ENCODE data around the gene ATXN2.

The ATXN2 gene

DNA sequence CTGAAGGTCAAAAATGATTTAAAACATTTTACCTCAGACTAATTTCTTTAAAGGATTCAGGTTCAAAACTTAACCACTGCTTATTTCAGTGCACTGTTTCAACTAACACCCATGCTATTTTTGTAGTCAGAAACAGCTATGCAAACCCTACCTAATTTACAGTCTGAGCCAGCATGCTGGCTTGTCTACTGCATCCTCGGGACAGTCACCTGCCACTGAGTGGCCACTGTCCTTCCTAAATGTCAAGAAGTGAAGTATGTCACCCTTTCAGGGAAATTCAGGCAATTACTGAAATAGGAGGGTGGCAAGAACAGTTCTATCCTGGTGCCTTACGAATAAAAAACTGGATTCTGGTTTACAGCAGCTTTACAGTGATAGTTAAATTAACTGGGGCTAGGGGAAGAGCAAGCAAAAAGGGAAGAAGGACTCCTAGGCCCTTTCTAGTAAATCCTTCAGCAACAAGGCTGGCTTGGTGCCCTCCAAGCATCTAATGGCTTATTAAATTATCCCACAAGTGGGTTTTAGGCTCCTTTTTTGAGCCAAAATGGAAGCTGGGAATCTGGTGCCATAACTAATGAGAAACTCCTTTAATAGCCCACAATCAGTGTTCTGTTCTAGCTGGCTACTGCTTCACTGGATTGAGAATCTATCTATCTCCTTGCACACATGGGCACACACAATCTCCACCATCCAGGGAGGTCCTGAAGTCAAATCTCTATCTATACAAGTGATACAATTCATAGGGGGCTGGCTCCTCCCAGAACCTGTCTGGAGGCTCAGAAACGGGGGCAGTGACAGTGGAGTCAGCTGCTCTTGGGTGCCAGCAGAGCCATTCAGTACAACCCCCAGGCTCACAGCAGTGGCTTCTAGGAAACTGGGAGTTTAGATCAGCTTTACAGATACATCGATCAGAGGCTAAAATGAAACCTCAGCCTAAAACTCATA is 150.0 kb downstream of the ATXN2 start:
- DNase-seq (ENCODE audit: low spot score): no peak

DNA sequence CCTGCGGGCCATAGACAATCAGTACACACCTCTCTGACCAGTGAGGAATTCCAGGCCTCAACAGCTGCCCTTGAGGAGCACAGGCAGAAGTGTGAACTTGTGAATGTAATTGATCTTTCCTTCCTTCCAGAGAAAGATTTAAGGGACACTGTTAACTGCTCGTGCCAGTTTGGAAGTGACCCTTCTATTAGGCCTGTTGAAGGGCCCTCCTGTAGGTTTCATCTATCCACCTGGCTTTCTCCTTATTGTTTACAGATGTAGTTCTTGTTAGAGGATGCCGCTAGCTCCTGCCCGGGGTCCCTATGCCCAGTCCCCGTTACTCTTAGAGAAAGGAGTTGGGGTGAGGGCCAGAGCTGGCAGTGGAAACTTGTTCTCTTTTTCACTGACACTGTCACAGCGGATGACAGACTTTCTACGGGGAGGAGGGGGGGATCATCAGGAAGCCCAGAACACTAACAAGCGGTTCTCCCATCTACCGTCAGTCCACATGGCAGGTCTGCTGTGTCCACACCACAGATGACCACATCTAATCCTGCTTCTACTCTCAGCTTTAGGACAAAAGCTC is 150.8 kb downstream of the ATXN2 start:
- no peak for DNase-seq (ENCODE audit: low spot score)

DNA sequence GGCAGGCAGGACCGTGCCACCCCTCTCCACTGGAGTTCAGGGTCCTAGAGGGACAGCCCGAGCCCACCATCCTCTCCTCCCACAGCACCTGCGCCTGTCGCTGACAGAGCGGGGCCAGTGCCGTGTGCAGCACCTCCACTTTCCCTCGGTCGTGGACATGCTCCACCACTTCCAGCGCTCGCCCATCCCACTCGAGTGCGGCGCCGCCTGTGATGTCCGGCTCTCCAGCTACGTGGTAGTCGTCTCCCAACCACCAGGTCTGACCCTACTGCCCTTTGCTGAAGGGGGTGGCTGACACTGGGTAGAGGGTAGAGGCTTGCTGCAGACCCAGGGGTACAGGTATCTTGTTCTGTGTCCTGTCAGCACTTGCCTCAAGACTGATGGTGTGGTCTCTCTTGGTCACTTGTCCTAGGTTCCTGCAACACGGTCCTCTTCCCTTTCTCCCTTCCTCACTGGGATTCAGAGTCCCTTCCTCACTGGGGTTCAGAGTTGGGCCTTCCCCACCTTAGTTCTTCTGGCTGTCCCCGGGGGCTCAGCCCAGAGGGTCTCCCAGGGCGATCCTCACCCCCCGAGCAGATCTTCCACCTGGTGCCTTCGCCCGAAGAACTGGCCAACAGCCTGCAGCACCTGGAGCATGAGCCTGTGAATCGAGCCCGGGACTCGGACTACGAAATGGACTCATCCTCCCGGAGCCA is 151.4 kb downstream of the ATXN2 start:
- no peak for DNase-seq (ENCODE audit: low spot score)

DNA sequence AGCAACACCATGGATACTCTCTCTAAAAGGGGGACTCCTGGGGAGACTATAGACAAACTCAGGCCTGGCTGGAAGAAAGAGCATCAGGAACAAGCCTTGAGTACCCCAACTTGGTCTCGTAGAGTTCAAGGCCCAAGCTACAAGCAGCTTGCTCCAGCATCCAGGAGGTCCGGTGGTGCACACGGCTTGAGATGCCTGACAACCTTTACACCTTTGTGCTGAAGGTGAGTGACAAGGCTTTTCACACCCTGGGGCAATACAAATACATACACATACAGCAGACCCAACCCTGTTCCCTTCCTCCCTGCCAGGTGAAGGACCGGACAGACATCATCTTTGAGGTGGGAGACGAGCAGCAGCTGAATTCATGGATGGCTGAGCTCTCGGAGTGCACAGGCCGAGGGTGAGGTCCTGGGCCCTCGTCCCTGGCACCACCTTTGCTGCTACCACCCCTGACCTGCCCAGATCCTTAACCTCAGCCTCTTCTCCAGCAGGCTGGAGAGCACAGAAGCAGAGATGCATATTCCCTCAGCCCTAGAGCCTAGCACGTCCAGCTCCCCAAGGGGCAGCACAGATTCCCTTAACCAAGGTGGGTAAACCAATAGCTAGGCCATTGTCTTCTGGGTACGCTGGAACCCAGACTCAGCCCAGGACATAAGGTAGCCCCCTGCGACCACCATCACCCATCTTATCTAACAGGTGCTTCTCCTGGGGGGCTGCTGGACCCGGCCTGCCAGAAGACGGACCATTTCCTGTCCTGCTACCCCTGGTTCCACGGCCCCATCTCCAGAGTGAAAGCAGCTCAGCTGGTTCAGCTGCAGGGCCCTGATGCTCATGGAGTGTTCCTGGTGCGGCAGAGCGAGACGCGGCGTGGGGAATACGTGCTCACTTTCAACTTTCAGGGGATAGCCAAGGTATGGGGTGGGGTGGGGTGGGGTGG is 152.2 kb downstream of the ATXN2 start:
- no peak for DNase-seq (ENCODE audit: low spot score)

DNA sequence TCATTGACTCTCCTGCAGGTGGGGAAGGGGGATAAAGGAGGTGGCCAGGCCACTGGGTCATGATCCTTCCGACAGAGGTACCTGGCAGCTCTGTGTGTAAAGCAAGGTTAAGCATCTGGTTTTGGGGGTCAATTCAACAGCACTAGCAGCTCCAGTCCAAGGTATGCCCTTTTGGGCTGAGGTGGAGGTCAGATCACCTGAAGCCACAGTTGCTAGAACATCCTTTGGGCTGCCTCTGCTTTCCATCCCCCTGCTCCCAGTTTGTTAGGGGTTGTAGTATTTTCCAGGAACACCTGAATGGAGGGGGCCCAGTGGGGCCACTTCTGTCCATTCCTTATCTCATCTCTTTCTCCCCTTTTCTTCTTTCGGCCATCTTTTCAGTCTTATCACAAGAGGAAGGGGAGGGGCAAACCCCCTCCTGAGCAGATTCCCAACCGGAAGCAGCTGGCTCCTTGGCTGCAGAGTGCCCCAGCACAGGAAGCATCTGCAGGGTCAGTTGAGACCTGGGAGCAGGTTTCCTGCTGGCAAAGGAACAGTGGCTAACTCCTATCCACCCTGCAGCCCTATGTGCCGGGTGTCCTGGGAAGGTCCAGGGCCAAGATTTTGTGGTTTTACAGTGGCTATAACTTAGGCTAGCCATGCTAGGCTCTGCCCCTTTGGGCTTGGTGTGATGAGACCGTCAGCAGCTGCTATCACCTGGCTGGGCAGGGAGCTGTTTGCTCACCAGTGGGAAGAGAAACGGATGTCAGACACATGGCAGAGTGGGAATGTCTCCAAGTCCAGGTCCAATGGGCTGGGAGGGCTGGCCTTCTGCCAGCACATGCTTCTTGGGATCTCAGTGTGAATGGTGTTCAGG is 153.2 kb downstream of the ATXN2 start:
- DNase-seq (ENCODE audit: low spot score): no peak

DNA sequence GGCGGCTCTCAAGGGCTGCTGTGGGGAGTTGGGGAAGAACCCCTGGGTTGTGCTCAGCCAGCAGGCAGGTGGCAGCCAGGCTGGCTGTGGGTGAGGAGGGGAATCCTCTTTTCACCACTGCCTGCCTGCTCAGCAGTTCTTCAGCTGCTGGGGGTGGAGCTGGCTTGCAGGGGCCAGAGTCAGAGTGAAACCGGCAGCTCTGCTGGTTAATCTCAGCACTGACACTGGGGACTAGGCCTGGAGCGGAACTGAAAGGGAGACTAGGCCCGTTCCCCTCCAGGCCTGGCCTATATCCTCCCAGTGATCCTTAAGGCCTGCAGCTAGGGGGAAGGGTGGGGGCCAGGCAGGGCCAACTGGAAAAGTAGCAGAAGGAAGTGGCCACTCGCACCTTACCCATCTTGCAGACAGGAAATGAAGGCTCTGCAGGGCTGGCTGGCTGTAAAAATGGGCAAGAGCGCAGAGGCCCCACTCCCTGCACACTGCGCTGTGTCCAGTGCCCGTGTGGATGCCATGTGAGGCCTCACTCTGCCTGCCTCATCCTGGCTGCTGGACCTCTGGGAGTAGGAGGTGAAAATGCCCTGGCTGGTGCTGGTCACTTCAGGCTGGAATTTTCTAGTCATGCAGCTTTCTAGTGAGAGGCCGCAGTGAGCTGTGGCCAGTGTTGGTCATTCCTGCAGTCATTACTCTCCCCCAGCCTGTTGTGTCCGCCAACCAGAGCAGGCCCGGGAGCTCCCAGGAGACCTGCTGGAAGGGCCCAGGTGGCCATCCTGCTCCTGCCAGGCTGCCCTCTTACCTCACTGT is 154.0 kb downstream of the ATXN2 start:
- DNase-seq (ENCODE audit: low spot score): peak; percentile 95

DNA sequence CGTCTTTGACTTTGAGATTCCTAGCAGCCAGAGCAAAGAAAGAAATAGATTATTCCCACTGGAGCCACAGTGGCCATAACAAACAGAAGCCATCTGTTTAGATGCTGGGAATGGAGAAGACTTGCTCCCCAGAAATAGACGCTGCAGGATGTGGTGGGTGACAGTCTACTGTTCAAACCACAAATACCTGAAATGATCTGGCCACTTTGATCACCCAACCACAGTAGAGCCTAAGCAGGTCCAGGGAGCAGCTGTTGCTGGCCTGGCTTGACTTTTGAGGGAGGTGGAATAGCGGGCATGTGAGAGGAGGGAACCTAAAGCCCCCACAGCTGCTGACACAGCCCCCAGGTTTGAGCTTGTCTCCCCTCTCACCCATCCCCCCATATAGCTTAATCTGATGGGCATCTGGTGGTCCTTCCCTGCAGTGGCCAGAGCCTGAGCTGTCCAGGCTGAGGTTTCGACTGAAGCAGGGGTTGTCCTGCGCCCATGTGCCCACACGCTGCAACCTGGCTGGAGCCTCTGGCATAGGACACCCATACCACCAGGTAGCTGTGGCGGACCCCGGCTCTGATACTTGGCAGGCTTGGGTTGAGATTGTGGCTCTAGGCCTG is 154.7 kb downstream of the ATXN2 start:
- peak; percentile 75 for DNase-seq (ENCODE audit: low spot score)

DNA sequence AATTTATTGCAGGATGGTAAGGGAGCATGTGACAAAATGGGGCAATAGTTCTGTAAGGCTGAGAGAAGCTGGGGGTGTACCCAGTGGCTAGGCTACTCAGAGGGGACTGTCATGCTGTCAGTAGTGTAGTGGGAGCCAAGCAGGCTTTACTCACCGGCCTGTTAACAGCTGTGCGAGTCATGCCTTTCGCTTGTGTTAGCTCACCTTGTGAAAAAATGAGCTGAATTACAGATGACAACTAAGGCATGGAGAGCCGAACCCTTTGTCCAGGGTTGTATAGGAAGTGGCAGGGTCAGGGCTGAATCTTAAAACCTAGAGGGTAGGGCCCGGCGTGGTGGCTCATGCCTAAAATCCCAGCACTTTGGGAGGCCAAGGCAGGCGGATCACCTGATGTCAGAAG is 155.5 kb downstream of the ATXN2 start:
- DNase-seq (ENCODE audit: low spot score): no peak

DNA sequence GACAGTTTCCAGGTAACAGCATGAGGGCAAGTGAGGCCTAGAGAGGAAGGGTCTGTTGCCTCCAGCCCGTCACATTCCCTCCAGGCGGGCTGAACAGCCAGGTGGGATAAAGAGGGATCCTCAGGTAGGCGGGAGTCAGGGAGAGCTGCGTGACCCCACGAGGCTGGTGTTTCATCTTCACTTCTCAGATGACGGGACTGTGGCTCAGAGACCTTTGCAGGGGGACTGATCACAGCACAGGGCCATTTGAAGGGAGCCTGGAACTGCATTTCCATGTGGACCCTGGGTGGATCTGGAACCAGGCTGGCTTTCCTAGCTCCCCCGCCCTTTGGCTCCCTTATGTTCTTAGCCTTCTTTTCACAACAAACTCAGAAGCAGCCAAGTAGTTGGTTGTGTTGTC is 156.0 kb downstream of the ATXN2 start:
- DNase-seq (ENCODE audit: low spot score): no peak

DNA sequence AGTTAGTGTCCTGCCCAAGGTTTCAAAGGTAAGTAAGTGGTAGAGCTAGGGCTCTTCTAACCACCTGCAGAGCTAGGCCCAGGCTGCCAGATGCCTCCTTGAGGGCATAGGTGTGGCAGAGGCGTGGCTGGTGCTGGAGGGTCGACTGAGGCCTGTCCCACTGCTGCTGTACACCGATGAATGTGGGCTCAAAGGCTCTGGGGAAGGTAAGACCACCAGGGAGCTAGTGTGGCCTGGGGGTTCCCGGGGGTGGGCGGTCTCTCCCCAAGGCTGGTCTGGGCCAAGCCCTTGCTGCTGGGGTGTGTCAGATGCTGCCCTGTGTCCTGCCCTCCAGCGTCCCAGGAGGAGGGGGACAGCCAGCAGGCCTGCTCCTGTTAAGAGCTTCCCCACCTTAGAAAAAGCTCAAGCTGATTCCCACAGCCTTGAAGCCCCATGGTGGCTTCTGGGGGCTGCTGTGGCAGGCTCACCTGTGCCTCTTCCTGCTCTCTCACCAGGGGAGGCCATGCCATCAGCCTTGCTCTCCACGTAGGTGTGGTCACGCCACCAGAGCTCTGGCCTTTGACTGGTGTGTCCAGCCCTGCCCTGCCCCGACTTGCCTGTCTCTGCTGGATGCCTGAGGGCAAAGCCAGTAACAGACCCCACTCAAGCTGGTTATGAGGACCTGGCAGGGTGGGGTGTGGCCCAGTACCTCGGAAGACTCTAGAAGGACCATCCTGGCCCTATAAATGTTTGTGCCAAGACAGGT is 156.6 kb downstream of the ATXN2 start:
- no peak for DNase-seq (ENCODE audit: low spot score)

DNA sequence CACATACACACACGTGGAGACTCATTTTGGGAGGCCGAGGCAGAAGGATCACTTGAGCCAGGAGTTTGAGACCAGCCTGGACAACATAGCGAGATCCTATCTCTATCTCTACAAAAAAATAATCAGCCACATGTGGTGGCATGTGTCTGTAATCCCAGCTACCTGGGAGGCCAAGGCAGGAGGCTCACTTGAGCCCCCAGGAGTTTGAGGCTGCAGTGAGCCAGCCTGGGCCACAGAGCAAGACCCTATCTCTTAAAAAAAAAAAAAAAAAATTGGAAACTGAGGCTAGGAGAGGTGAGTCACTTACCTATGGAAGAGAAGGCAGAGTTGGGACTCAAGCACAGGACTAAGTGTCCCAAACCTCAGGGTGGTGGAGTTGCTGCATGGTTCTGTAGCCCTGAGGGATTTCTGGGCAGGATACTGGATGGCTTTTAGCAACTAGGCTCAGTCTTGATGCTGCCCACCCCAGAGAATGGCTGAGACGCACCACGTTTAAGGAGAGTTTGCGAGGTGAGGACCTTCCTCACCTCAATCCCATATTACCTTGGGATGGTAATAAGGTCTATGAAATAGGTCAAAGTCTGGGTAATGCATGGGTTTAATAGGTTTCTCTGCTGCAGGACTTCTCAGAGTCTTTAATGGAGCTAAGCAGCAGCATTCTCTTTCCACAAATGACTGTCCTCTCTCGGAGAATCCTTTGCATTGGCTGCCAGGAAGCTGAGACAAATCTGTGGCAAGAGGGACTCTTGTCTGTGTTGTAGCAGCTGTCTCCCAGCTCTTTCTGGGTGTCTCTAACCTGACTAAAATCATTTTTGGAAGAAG is 157.8 kb downstream of the ATXN2 start:
- DNase-seq (ENCODE audit: low spot score): no peak

DNA sequence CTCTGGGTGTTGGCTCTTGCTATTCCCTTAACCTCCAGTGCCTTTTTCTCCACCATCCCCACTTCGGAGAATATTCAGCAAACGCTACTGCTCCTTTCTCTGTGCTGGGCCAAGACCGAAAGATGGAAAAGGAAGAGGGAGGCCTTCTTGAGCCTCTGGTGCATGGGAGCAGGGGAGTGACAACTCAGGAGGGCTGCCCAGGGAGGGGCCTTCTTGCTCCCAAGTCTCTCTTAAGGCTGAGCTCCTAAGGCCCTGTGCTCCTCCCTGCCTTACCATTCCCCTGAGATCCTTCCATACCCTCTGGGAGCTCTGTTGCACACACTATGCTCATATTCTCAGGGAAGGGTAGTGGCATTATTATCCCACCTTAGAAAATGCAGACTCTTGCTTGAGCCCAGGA is 158.5 kb downstream of the ATXN2 start:
- DNase-seq (ENCODE audit: low spot score): no peak

DNA sequence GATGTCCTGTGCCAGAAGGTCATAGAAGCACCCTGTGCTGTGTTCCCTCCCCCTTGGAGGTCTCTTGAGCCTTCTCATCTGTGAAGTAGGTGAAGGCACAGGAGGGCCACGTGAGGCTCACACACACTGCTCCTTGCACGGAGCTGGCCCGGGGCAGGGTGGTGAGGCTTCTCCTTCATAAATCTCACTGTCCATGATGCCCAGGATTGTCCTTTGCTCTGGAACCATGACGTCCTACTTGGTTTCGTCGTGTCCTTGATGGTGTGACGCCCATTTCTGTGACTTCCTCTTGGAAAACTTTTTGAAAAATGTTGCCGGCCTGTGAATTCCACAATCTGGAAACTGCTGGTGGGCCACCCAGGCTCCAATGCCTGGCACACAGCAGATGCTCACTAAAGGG is 159.0 kb downstream of the ATXN2 start:
- DNase-seq (ENCODE audit: low spot score): no peak

DNA sequence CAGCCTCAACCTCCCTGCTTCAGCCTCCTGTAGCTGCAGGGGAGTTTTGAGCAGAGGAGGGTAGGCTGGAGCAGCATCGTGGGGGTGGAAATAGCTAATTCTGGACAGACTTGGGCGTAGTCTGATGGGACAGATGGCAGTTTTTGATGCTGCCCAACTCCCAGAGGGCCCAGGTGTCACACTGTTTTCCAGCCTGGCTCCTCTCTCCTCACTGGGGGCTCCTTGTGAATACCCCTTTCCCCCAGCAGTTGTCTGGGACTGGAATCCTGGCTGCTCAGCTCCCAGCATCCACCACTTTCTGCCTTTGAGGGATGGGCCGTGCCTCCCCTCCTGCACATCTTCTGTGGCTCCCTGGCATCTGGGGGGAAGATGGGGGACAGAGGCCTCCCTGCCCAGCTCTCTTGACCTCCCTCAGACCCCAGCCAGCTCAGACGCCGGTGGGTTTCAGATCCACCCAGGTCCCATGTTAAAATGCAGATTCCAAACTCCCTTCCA is 159.4 kb downstream of the ATXN2 start:
- no peak for DNase-seq (ENCODE audit: low spot score)

DNA sequence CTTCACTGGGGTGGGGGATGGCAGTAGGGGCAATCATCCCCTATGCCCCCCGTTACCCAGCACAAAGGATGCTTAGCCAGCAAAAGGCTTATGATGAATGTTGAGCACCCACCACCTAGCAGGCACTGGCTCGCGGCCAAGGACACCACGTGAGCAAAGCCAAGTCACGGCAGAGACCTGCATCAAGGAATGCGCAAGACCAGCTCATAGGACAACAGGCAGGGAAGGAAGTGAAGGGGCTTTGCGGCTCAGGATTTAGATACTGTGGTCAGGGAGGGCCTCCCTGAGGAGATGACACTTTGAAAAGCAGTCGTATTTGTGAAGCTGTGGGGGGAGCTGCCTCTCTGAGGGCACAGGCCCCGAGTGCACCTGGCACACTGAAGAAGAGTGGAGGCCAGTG is 160.6 kb downstream of the ATXN2 start:
- DNase-seq (ENCODE audit: low spot score): no peak

DNA sequence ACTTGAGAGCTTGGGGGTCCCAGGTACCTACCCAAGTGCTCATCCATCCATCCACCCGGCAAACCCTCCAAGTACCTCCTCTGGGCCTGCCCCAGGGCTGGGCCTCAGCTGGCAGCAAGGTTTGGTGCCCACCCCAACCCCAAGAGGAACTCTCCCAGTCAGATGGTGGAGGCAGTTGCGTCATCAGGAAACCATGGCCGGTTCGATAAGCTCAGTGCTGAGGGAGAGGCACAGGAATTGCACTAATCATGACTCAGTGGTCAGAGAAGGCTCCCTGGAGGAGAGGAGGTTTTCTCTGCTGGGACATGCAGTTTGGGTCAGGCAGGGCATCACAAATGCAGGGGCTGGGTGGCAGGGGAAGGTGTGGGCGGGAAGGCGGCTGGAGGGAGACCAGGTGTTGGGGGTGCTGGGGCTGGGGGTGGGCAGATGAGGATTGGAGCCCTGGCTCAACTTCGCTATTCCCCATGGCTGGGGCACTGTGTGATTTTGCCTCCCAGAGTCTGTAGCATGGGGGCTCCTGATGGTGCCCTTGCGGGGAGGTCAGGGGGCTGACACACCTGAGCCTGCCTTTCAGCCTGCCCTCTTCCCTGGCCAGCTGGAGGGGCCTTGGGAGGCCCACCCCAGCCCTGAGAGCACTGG is 161.2 kb downstream of the ATXN2 start:
- DNase-seq (ENCODE audit: low spot score): no peak

DNA sequence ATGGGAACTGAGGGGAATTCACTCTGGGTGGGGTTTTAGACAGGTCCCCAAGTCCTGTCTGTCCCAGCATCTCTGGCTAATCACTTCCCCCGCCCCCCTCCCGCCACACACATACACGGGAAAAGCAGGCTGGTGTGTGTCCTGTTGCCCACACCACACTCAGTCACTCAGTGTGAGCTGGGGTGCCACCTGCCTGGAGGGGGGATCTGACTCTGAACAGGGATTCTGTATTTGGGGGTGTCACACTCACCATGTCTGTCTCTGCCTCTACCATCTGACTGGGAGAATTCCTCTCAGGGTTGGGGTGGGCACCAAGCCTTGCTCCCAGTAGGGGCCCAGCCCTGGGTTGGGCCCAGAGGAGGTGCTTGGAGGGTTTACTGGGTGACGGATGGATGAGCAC is 162.3 kb downstream of the ATXN2 start:
- DNase-seq (ENCODE audit: low spot score): no peak

All from activated CD4-positive, alpha-beta T cell treated with anti-CD3 and anti-CD28 coated beads, Interleukin-2, Interleukin-4, amounts not matched to agents 100 ng/mL and 50 ng/mL, durations not matched to agents 16 hours and 8 hours (primary cell).